Fibroblast of lung (primary cell): ENCODE measurements around the gene DLGAP4. TPM values are rescaled to one million over a fixed set of nuclear protein-coding genes. Genes with fewer than 3 reads are reported as not detected.

ENCODE experiments used
- DNase-seq, 2 donors: peaks; one replicate each; pipeline versions ENCODE4 v3.0.0 to v3.0.0-alpha.2; 2010; ENCODE audit warnings: low read depth in 2 of 2
- H2AFZ ChIP-seq: 2 replicates; pipeline ENCODE4 v1.5.1; 2012; ENCODE audit warnings: low read length, control low read depth, inconsistent platforms
- H3K27ac ChIP-seq: 2 replicates; pipeline ENCODE4 v1.5.1; 2011; ENCODE audit warnings: low read length, control low read depth; ENCODE audit not compliant: insufficient read depth
- H3K27me3 ChIP-seq: 2 replicates; pipeline ENCODE4 v1.5.1; 2011; ENCODE audit warnings: mild to moderate bottlenecking, low read length; ENCODE audit not compliant: control insufficient read depth, insufficient read depth
- H3K36me3 ChIP-seq: 2 replicates; pipeline ENCODE4 v1.5.1; 2011; ENCODE audit warnings: low read length; ENCODE audit not compliant: control insufficient read depth, insufficient read depth
- H3K4me1 ChIP-seq: 2 replicates; pipeline ENCODE4 v1.5.1; 2011; ENCODE audit warnings: low read length; ENCODE audit not compliant: control insufficient read depth, insufficient read depth; ENCODE audit errors: extremely low read depth
- H3K4me2 ChIP-seq: 2 replicates; pipeline ENCODE4 v1.5.1; 2011; ENCODE audit warnings: low read length, control low read depth; ENCODE audit not compliant: insufficient read depth; ENCODE audit errors: extremely low read depth
- H3K4me3 ChIP-seq, 4 experiments: fragments of 200-600 bp in 1 of 4; sonication (generic) in 1 of 4; replicated peaks in 1 of 4; 2 replicates each; pipeline ENCODE4 v1.5.1; 2011 to 2016; ENCODE audit warnings: low read length in 4 of 4, low read depth in 3 of 4, mild to moderate bottlenecking in 3 of 4, control low read depth in 2 of 4, inconsistent platforms in 1 of 4, mixed read lengths in 1 of 4; ENCODE audit not compliant: insufficient read depth in 1 of 4; ENCODE audit errors: control extremely low read depth in 1 of 4
- H3K79me2 ChIP-seq: 2 replicates; pipeline ENCODE4 v1.5.1; 2012; ENCODE audit warnings: mild to moderate bottlenecking, low read length, inconsistent platforms; ENCODE audit not compliant: control insufficient read depth, insufficient read depth
- H3K9ac ChIP-seq: 2 replicates; pipeline ENCODE4 v1.5.1; 2011; ENCODE audit warnings: mild to moderate bottlenecking, low read length, control low read depth; ENCODE audit not compliant: insufficient read depth
- H3K9me3 ChIP-seq: 2 replicates; pipeline ENCODE4 v1.5.1; 2012; ENCODE audit warnings: low read depth, low read length; ENCODE audit not compliant: control insufficient read depth, insufficient read depth
- H4K20me1 ChIP-seq: 2 replicates; pipeline ENCODE4 v1.5.1; 2011; ENCODE audit warnings: low read length; ENCODE audit not compliant: control insufficient read depth, insufficient read depth; ENCODE audit errors: extremely low read depth
- EZH2 ChIP-seq: IDR thresholded peaks from 2 replicates; pipeline ENCODE4 v1.5.1; 2012; ENCODE audit warnings: low read length, control low read depth, mild to moderate bottlenecking; ENCODE audit errors: missing control alignments
- polyA plus RNA-seq, 2 donors: library from polyadenylated mRNA; depleted of rRNA in 1 of 2; stranded (reverse) in 1 of 2; unstranded in 1 of 2; fragments of >200 nt; gene quantifications; 2 replicates each; pipeline ENCODE4 v1.2.1, GENCODE V29; 2011 to 2012; ENCODE audit warnings: missing spikeins in 1 of 2
- total RNA-seq: library from RNA; depleted of rRNA; stranded (reverse); fragments of >200 nt; gene quantifications from 2 replicates; pipeline ENCODE4 v1.2.1, GENCODE V29; 2014
- TF ChIP-seq, protein P1 (sequence below), 2 donors: IDR thresholded peaks in 1 of 2; conservative IDR thresholded peaks in 1 of 2; 1 replicate in 1 of 2; 2 replicates in 1 of 2; pipeline ENCODE4 v1.5.1; 2011 to 2012; ENCODE audit warnings: low read length in 2 of 2, control low read depth in 1 of 2, inconsistent platforms in 1 of 2, low read depth in 1 of 2, mild to moderate bottlenecking in 1 of 2

DLGAP4 gene
- total and polyA plus RNA-seq, 2 donors (not counting 1 experiment from before 2014, with no cell fraction given): 25.9 to 26.9 TPM

DNA sequence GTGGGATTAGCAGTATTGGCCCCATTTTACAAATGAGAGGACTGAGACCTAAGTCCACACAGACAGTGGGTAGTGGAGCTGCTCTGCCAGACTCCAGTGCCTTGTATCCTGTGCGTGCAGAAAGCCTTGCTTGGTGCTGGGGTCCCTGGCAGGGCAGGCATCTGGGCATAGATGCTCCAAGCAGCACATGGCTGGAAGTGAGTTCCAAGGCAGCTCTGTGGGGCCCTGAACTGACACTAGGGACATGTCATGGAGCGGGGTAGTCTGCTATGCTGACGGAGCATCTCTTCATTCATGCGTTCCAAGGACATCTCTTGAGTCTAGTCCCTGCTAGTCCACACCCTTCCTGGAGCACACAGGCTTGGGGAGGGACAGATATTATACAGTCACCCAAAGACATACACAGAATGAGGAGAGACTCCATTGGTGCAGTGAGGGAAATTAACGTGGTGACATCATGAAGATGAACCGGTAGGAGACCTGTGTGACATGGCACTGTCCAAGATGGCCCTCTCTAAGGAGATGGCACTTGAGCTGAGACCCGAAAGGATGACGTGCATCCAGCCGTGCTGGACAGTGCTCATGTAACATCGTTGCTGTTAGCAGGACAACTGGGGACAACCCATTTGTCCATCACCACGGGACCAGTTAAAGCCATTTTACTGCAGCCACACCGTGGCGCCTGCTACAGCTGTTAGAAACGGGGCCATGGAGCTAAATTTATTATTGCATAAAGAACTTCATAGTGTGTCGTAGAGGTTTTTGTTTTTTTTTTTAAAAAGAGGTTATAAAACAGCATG is 65.1 kb downstream of the DLGAP4 start:
- H3K79me2 ChIP-seq: no peaks in the 10 kb centered on the region
- H3K4me3 ChIP-seq: no peak overlapping the region
- H3K27me3 ChIP-seq: peaks cover 11% of the 10 kb centered on the region
- no peak overlapping the region for H3K27ac ChIP-seq
- no peak overlapping the region for H2AFZ ChIP-seq
- H3K36me3 ChIP-seq: no peaks in the 10 kb centered on the region
- no peak overlapping the region for H3K9ac ChIP-seq
- H3K4me1 ChIP-seq: no peaks in the 10 kb centered on the region
- H3K9me3 ChIP-seq: no peaks in the 10 kb centered on the region
- H3K4me2 ChIP-seq: no peak overlapping the region
- TF ChIP-seq, protein P1, sequence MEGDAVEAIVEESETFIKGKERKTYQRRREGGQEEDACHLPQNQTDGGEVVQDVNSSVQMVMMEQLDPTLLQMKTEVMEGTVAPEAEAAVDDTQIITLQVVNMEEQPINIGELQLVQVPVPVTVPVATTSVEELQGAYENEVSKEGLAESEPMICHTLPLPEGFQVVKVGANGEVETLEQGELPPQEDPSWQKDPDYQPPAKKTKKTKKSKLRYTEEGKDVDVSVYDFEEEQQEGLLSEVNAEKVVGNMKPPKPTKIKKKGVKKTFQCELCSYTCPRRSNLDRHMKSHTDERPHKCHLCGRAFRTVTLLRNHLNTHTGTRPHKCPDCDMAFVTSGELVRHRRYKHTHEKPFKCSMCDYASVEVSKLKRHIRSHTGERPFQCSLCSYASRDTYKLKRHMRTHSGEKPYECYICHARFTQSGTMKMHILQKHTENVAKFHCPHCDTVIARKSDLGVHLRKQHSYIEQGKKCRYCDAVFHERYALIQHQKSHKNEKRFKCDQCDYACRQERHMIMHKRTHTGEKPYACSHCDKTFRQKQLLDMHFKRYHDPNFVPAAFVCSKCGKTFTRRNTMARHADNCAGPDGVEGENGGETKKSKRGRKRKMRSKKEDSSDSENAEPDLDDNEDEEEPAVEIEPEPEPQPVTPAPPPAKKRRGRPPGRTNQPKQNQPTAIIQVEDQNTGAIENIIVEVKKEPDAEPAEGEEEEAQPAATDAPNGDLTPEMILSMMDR (conservative IDR thresholded peaks at IDR 0.05 in 1 of 2, IDR thresholded peaks at IDR 0.05 in 1 of 2; ENCODE audit: low read depth in 1 of 2, low read length in 2 of 2): no peak
- DNase-seq: no peak
- no peaks in the 10 kb centered on the region for H4K20me1 ChIP-seq

DNA sequence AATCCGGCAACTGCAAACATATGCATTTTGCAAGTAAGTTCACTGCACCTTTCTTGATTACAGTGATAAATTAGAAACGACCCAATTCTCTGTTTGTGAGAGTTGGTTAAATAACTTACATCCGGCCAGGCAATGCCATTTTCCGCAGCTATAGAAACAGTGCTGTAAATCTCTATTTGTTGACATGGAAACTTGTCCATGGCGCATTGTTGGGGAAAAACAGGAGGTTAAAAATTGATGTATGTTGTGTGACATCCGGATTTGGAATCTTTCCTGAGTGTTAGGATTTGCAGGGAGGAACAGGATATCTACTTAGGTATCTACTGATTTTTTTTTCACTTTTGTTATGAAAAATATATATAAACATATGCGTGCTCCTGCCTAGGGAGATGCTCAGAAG is 66.5 kb downstream of the DLGAP4 start:
- Histone ChIP-seq H3K9me3 (no peaks in the 10 kb centered on the region), H3K27me3 (peaks cover 5% of the 10 kb centered on the region), H3K4me2 (no peak overlapping the region), H4K20me1 (no peaks in the 10 kb centered on the region), H3K4me3 (no peak overlapping the region), H3K4me1 (no peaks in the 10 kb centered on the region), H3K36me3 (no peaks in the 10 kb centered on the region), H3K9ac (no peak overlapping the region), H2AFZ (no peak overlapping the region), H3K27ac (no peak overlapping the region), H3K79me2 (no peaks in the 10 kb centered on the region)
- TF ChIP-seq, protein P1 (conservative IDR thresholded peaks at IDR 0.05 in 1 of 2, IDR thresholded peaks at IDR 0.05 in 1 of 2; ENCODE audit: low read depth in 1 of 2, low read length in 2 of 2): no peak
- no peak for TF ChIP-seq EZH2
- DNase-seq: no peak

DNA sequence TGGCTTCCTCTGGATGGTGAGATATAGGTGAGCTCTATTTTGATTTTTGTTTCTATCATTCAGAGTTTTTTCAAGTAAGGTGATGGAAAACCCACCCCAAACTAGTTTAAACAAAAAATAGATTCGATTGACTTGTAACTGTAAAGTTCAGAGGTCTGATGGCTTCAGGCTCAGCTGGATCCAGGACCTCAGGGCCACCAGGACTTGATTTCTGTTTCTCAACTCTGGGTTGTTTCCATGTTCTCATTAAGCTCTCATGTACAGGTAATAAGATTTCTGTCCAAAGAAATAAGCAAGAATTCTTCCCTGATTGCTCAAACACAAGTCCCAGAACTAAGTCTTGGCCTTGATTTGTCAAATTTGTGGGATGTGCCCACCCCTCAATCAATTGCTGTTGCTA is 67.0 kb downstream of the DLGAP4 start:
- Histone ChIP-seq H3K27ac (no peak overlapping the region), H2AFZ (no peak overlapping the region), H4K20me1 (no peaks in the 10 kb centered on the region), H3K79me2 (no peaks in the 10 kb centered on the region), H3K27me3 (peaks cover 5% of the 10 kb centered on the region), H3K9ac (no peak overlapping the region), H3K4me1 (no peaks in the 10 kb centered on the region), H3K9me3 (no peaks in the 10 kb centered on the region), H3K4me3 (no peak overlapping the region), H3K36me3 (no peaks in the 10 kb centered on the region), H3K4me2 (no peak overlapping the region)
- DNase-seq: no peak
- TF ChIP-seq, protein P1 (conservative IDR thresholded peaks at IDR 0.05 in 1 of 2, IDR thresholded peaks at IDR 0.05 in 1 of 2; ENCODE audit: low read depth in 1 of 2, low read length in 2 of 2): no peak
- TF ChIP-seq EZH2: no peak
